A549 (cell line): ENCODE measurements around the gene CACNA1D. TPM values are rescaled to one million over a fixed set of nuclear protein-coding genes. Genes with fewer than 3 reads are reported as not detected.

Source experiments
- ATAC-seq, 2 experiments: fragments of 200-7000 bp in 1 of 2; fragments of >200 bp in 1 of 2; cut with Nextera tagmentation in 1 of 2; cut with Tn5 transposase in 1 of 2; 3 replicates each; pipeline versions ENCODE4 v1.8.0 to v1.9.1; 2018 to 2020; ENCODE audit warnings: mild to moderate bottlenecking in 1 of 2, moderate library complexity in 1 of 2
- CTCF ChIA-PET: fragments of 300-600 bp; sonication (Branson Sonifier 250); formaldehyde crosslinking; extraction: SDS; loops from one replicate; lab custom pipeline; 2021; ENCODE audit warnings: antibody characterized with exemption, inconsistent platforms; lab: Yijun Ruan, JAX
- POLR2A ChIA-PET: fragments of 350-600 bp; formaldehyde crosslinking; extraction: SDS; loops from one replicate; lab custom pipeline; 2021; ENCODE audit warnings: antibody characterized with exemption, inconsistent platforms; lab: Yijun Ruan, JAX
- DNase-seq, 2 experiments: peaks; one replicate each; pipeline versions ENCODE4 v3.0.0 to v3.0.0-alpha.2; 2011 to 2016; ENCODE audit warnings: low read depth in 1 of 2, low spot score in 1 of 2
- FAIRE-seq: peaks from 2 replicates; lab custom pipeline; 2011; peaks lifted over from hg19 to GRCh38; lab: Jason Lieb, UNC
- H3K27ac ChIP-seq, 2 experiments: fragments of >200 bp; sonication (Bioruptor Twin); formaldehyde crosslinking; 3 replicates each; pipeline ENCODE4 v1.5.1; 2016 to 2017
- H3K4me1 ChIP-seq: fragments of >200 bp; sonication (Bioruptor Twin); formaldehyde crosslinking; 3 replicates; pipeline ENCODE4 v1.6.1; 2016
- H3K4me2 ChIP-seq: fragments of >200 bp; sonication (Bioruptor Twin); formaldehyde crosslinking; 3 replicates; pipeline ENCODE4 v1.6.1; 2016
- H3K4me3 ChIP-seq: fragments of >200 bp; sonication (Bioruptor Twin); formaldehyde crosslinking; 3 replicates; pipeline ENCODE4 v1.5.1; 2016
- H3K9me3 ChIP-seq: fragments of >200 bp; sonication (Bioruptor Twin); formaldehyde crosslinking; 3 replicates; pipeline ENCODE4 v1.6.1; 2016
- BHLHE40 ChIP-seq: IDR thresholded peaks from 2 replicates; pipeline ENCODE4 v1.6.1; 2012; ENCODE audit warnings: low read depth, low read length, inconsistent platforms
- CEBPB ChIP-seq, 2 experiments: fragments of >200 bp in 1 of 2; sonication (Bioruptor Twin) in 1 of 2; formaldehyde crosslinking in 1 of 2; IDR thresholded peaks; 2 replicates each; pipeline ENCODE4 v1.6.1; 2012 to 2016
- CHD2 ChIP-seq: fragments of 150-350 bp; IDR thresholded peaks from 2 replicates; pipeline ENCODE4 v1.6.1; 2014; ENCODE audit warnings: low read length; ENCODE audit not compliant: partially characterized antibody
- CHD4 ChIP-seq: fragments of 200-600 bp; sonication (generic); IDR thresholded peaks from 2 replicates; pipeline ENCODE4 v1.6.1; 2016; ENCODE audit warnings: antibody characterized with exemption, mild to moderate bottlenecking, borderline replicate concordance
- EHF ChIP-seq: fragments of 250-450 bp; sonication (Bioruptor Pico); IDR thresholded peaks from 2 replicates; pipeline ENCODE4 v1.5.0; 2020; ENCODE audit warnings: mild to moderate bottlenecking
- EHMT2 ChIP-seq: fragments of 200-600 bp; sonication (generic); IDR thresholded peaks from 2 replicates; pipeline ENCODE4 v1.6.1; 2016; ENCODE audit warnings: antibody characterized with exemption, low read depth, mild to moderate bottlenecking, moderate library complexity
- ESRRA ChIP-seq: fragments of 150-350 bp; IDR thresholded peaks from 2 replicates; pipeline ENCODE4 v1.6.1; 2014; ENCODE audit warnings: mild to moderate bottlenecking, low read length, borderline replicate concordance
- FOSB ChIP-seq: fragments of 250-450 bp; sonication (Bioruptor Pico); IDR thresholded peaks from 2 replicates; pipeline ENCODE4 v1.5.0; 2020; ENCODE audit warnings: mild to moderate bottlenecking, moderate library complexity
- FOXS1 ChIP-seq: fragments of 250-450 bp; sonication (Bioruptor Pico); IDR thresholded peaks from 2 replicates; pipeline ENCODE4 v1.5.0; 2020; ENCODE audit warnings: mild to moderate bottlenecking, moderate library complexity
- GATA3 ChIP-seq: IDR thresholded peaks from 2 replicates; pipeline ENCODE4 v1.6.1; 2012; ENCODE audit warnings: borderline replicate concordance
- HDAC2 ChIP-seq: fragments of 200-600 bp; sonication (generic); IDR thresholded peaks from 2 replicates; pipeline ENCODE4 v1.6.1; 2016
- HOXB5 ChIP-seq: fragments of 250-450 bp; sonication (Bioruptor Pico); IDR thresholded peaks from 2 replicates; pipeline ENCODE4 v1.5.0; 2020; ENCODE audit warnings: mild to moderate bottlenecking, moderate library complexity
- JUN ChIP-seq, 2 experiments: fragments of >200 bp; sonication (Bioruptor Twin); formaldehyde crosslinking; IDR thresholded peaks; 2 replicates in 1 of 2; 3 replicates in 1 of 2; pipeline ENCODE4 v1.6.1; 2016 to 2017
- KDM1A ChIP-seq: fragments of 200-600 bp; sonication (generic); IDR thresholded peaks from 2 replicates; pipeline ENCODE4 v1.6.1; 2016; ENCODE audit warnings: low read depth, mild to moderate bottlenecking
- MYC ChIP-seq: IDR thresholded peaks from 2 replicates; pipeline ENCODE4 v1.6.1; 2012; ENCODE audit warnings: mild to moderate bottlenecking, inconsistent platforms, low read length, improper control_type of control experiment, borderline replicate concordance
- NFE2L2 ChIP-seq: fragments of 150-350 bp; conservative IDR thresholded peaks from 2 replicates; pipeline ENCODE4 v1.6.1; 2014; ENCODE audit warnings: low read length
- NPAS2 ChIP-seq: fragments of 250-450 bp; sonication (Bioruptor Pico); IDR thresholded peaks from 2 replicates; pipeline ENCODE4 v1.8.0; 2022; ENCODE audit warnings: mild to moderate bottlenecking, moderate library complexity, borderline replicate concordance
- NR3C1 ChIP-seq: fragments of >200 bp; sonication (Bioruptor Twin); formaldehyde crosslinking; IDR thresholded peaks from 3 replicates; pipeline ENCODE4 v1.6.1; 2017
- POLR2A ChIP-seq: IDR thresholded peaks from 2 replicates; pipeline ENCODE4 v1.6.1; 2012; ENCODE audit warnings: mild to moderate bottlenecking, low read length
- POLR2AphosphoS2 ChIP-seq: conservative IDR thresholded peaks from 2 replicates; pipeline ENCODE4 v1.6.1; 2012; ENCODE audit warnings: low read length, improper control_type of control experiment, inconsistent platforms
- RAD21 ChIP-seq, 2 experiments: fragments of >200 bp in 1 of 2; sonication (Bioruptor Twin) in 1 of 2; formaldehyde crosslinking in 1 of 2; IDR thresholded peaks in 1 of 2; conservative IDR thresholded peaks in 1 of 2; 2 replicates in 1 of 2; 3 replicates in 1 of 2; pipeline ENCODE4 v1.6.1; 2012 to 2018; ENCODE audit warnings: inconsistent platforms in 1 of 2
- RNF2 ChIP-seq: fragments of 200-600 bp; sonication (generic); IDR thresholded peaks from 2 replicates; pipeline ENCODE4 v1.6.1; 2016; ENCODE audit warnings: low read depth, mild to moderate bottlenecking, antibody characterized with exemption, moderate library complexity, borderline replicate concordance
- TP53 ChIP-seq: fragments of 250-450 bp; sonication (Bioruptor Pico); IDR thresholded peaks from 2 replicates; pipeline ENCODE4 v1.5.0; 2021; ENCODE audit warnings: mild to moderate bottlenecking, moderate library complexity
- ZC3H11A ChIP-seq: fragments of 450-650 bp; IDR thresholded peaks from 2 replicates; pipeline ENCODE4 v1.6.1; 2014; ENCODE audit warnings: antibody characterized with exemption, mild to moderate bottlenecking
- ZFP36 ChIP-seq: fragments of 450-650 bp; IDR thresholded peaks from 2 replicates; pipeline ENCODE4 v1.6.1; 2014; ENCODE audit warnings: borderline replicate concordance; ENCODE audit not compliant: partially characterized antibody
- ZNF302 ChIP-seq: fragments of 250-450 bp; sonication (Bioruptor Pico); IDR thresholded peaks from 2 replicates; pipeline ENCODE4 v1.9.0; 2021; ENCODE audit warnings: inconsistent platforms, mild to moderate bottlenecking, moderate library complexity
- ZSCAN20 ChIP-seq: fragments of 250-450 bp; sonication (Bioruptor Pico); IDR thresholded peaks from 2 replicates; pipeline ENCODE4 v1.8.0; 2022; ENCODE audit warnings: mild to moderate bottlenecking, moderate library complexity
- WGBS: methylation state at CpG from one replicate; pipeline ENCODE4 v1.1.6; 2017; ENCODE audit errors: missing lambda C conversion rate; 5-methylcytosine and 5-hydroxymethylcytosine counted together
- polyA plus RNA-seq, 4 experiments: library from polyadenylated mRNA; depleted of rRNA in 3 of 4; stranded (reverse); fragments of >200 nt; fragmentation: RNase III in 1 of 4; extraction: RNeasy Plus Mini Kit Qiagen cat#74134 plus additional on column Dnase treatment in 1 of 4; gene quantifications; 2 replicates in 3 of 4; 3 replicates in 1 of 4; pipeline ENCODE4 v1.2.3, GENCODE V29; 2011 to 2017
- TF ChIP-seq, protein P1 (sequence below): IDR thresholded peaks from 2 replicates; pipeline ENCODE4 v1.6.1; 2012
- TF ChIP-seq, protein P2 (sequence below): fragments of 150-350 bp; IDR thresholded peaks from 2 replicates; pipeline ENCODE4 v1.6.1; 2014; ENCODE audit warnings: low read depth, mild to moderate bottlenecking, low read length
- TF ChIP-seq, protein P3 (sequence below): fragments of 250-450 bp; sonication (Bioruptor Pico); IDR thresholded peaks from 2 replicates; pipeline ENCODE4 v1.5.0; 2021; ENCODE audit warnings: mild to moderate bottlenecking, moderate library complexity, borderline replicate concordance
- TF ChIP-seq, protein P4 (sequence below): fragments of >200 bp; sonication (Bioruptor Twin); formaldehyde crosslinking; IDR thresholded peaks from 2 replicates; pipeline ENCODE4 v1.6.1; 2016

CACNA1D gene
- polyA plus RNA-seq, 2 of the 4 experiments (the other 2 are of a cell fraction) = 1.1 to 10.7 TPM

DNA sequence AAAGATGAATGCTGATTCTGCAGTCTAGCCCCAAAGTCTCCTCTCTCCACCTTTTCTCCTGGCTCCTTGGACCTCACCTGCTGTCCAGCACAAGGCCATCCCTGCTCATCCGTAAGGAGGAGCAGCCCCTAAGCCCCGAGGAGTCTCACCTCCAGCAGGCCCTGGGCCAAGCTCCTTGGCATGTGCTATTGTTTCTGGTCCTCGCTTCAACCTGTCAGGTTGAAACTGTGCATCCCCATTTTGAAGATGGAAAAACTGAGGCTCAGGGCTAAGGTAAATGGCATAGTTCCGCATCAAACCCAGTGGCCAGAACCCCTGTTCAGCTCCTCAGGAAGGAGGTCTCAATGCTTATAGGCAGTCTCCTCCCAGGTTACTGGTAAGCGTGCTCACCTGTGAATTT lies 325.7 kb downstream of the CACNA1D start:
- H3K9me3 ChIP-seq = no peaks in the 10 kb centered on the region
- ChIA-PET POLR2A (no interaction called here), CTCF (interaction anchor here (1.1 kb wide), 1 partner anchor 25 kb away, joined by 4 read pairs; no protein-coding TSS in a partner anchor)
- TF ChIP-seq, protein P1, sequence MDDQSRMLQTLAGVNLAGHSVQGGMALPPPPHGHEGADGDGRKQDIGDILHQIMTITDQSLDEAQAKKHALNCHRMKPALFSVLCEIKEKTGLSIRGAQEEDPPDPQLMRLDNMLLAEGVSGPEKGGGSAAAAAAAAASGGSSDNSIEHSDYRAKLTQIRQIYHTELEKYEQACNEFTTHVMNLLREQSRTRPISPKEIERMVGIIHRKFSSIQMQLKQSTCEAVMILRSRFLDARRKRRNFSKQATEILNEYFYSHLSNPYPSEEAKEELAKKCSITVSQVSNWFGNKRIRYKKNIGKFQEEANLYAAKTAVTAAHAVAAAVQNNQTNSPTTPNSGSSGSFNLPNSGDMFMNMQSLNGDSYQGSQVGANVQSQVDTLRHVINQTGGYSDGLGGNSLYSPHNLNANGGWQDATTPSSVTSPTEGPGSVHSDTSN = no peak
- no peak for TF ChIP-seq CHD2
- TF ChIP-seq HDAC2 = no peak
- TF ChIP-seq RNF2 = no peak
- no peak for TF ChIP-seq EHF (CRISPR knock-in tag)
- TF ChIP-seq BHLHE40 = no peak
- no peak overlapping the region for H3K4me2 ChIP-seq
- no peaks in the 10 kb centered on the region for H3K4me1 ChIP-seq
- ATAC-seq (no peak), FAIRE-seq (no peak), DNase-seq (no peak)
- no peak overlapping the region for H3K27ac ChIP-seq
- WGBS = 66% methylated on average over 4 of the region's 5 CpGs
- no peak overlapping the region for H3K4me3 ChIP-seq

DNA sequence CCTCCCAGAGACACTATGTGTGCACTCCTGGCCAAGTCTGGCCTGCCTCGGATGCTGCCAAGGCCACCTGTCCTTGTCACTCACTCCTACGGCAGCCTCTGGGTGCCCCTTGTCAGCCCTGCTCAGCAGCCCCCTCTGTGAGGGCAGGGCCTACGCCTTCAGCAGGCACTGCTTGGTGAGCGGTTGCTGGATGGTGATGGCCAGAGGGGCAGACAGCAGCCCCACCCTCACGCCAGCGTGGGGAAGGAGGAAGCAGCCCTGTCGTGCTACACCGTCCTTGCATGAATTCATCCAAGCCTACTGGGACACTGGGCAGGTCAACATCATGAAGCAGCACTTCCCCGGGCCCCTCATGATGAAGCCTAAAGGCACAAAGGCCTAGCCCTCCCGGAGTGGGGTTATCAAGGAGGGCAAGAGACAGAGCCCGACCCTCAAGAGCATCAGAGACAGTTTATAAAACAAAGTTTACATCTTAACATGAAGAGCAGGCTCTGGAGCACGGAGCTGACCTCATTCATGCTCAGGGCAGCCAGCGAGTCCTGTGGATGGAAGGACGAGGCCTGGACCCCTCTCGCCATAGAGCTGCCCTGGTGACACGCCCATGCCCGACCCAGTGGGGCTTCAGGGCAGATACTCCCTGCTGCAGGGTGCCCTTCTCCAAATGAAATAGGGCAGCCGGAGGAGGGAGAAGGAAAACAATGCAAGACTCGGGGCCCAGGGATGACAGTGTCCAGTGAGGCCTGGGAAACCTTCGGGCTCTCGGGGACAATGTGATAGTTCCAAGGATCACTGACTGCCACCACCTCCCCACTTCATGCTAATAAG lies 326.6 kb downstream of the CACNA1D start:
- H3K4me1 ChIP-seq = no peaks in the 10 kb centered on the region
- CTCF ChIA-PET = interaction anchor here (1.1 kb wide), 2 partner anchors 14 to 24 kb away, joined by 3 to 4 read pairs; no protein-coding TSS in a partner anchor
- TF ChIP-seq CHD2 (no peak), HOXB5 (no peak), RAD21 (conservative IDR thresholded peaks at IDR 0.05 in 1 of 2, IDR thresholded peaks at IDR 0.05 in 1 of 2) (no peak)
- TF ChIP-seq, protein P2, sequence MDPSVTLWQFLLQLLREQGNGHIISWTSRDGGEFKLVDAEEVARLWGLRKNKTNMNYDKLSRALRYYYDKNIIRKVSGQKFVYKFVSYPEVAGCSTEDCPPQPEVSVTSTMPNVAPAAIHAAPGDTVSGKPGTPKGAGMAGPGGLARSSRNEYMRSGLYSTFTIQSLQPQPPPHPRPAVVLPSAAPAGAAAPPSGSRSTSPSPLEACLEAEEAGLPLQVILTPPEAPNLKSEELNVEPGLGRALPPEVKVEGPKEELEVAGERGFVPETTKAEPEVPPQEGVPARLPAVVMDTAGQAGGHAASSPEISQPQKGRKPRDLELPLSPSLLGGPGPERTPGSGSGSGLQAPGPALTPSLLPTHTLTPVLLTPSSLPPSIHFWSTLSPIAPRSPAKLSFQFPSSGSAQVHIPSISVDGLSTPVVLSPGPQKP = no peak
- TF ChIP-seq, all 56 proteins: peak for 0
- H3K9me3 ChIP-seq = no peaks in the 10 kb centered on the region
- ATAC-seq (no peak), DNase-seq (no peak), FAIRE-seq (no peak)
- 74% methylated on average over 8 of the region's 21 CpGs for WGBS
- POLR2A ChIA-PET = no interaction called here
- no peak overlapping the region for H3K27ac ChIP-seq
- no peak overlapping the region for H3K4me2 ChIP-seq
- no peak overlapping the region for H3K4me3 ChIP-seq

DNA sequence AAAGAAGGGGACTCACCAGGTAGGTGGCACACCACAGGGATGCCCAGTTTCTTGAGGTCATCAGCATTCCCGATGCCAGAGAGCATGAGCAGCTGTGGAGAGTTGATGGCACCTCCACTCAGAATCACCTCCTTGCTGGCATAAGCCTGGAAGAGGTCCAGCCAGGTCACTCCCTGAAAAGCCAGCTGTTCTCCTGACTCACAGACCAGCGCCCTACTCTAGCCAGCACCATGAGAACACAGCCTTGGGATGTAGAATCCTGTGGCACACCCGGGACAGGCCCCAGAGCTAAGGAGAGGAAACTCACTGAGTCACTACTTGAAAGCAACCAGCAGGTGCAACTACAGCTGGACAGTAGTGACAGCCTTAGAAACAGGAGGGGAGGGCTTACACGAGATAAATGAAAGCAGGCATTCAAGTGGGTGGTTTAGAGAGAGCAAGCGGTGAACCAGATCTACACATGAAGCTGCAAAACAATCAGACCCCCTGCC lies 327.3 kb downstream of the CACNA1D start:
- CTCF ChIA-PET = interaction anchor here (1.1 kb wide), 1 partner anchor 15 kb away, joined by 3 read pairs; no protein-coding TSS in a partner anchor
- FAIRE-seq = no peak

DNA sequence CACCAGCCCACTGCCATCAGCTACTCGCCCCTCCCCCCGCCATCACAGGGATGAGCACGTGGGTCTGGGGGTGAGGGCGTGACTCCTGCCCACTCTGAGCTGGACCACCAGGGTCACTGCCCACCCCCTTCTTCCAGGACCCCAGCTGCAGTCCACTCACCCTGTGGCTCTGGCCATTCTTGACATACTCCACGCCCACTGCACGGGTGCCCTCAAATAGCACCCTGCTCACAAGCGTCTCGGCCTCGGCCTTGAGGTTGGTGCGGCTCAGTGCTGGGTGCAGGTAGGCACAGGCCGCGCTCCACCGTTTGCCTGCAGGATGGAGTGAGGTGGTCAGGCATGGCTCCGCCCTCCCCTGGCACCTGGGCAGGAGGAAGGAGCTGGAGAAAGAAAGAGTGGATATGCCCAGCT lies 327.9 kb downstream of the CACNA1D start:
- TF ChIP-seq JUN (IDR thresholded peaks at IDR 0.05) = no peak
- TF ChIP-seq ZNF302 (CRISPR knock-in tag) = no peak
- TF ChIP-seq MYC = no peak
- no peak for TF ChIP-seq CEBPB (IDR thresholded peaks at IDR 0.05)
- TF ChIP-seq HDAC2 = no peak
- no peak for TF ChIP-seq NFE2L2
- TF ChIP-seq POLR2AphosphoS2 = no peak
- no peak for TF ChIP-seq EHMT2
- no peak for TF ChIP-seq KDM1A
- TF ChIP-seq, protein P3, sequence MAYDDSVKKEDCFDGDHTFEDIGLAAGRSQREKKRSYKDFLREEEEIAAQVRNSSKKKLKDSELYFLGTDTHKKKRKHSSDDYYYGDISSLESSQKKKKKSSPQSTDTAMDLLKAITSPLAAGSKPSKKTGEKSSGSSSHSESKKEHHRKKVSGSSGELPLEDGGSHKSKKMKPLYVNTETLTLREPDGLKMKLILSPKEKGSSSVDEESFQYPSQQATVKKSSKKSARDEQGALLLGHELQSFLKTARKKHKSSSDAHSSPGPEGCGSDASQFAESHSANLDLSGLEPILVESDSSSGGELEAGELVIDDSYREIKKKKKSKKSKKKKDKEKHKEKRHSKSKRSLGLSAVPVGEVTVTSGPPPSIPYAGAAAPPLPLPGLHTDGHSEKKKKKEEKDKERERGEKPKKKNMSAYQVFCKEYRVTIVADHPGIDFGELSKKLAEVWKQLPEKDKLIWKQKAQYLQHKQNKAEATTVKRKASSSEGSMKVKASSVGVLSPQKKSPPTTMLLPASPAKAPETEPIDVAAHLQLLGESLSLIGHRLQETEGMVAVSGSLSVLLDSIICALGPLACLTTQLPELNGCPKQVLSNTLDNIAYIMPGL (CRISPR knock-in tag) = no peak
- no peak for TF ChIP-seq CHD4
- Histone ChIP-seq H3K4me1 (no peaks in the 10 kb centered on the region), H3K27ac (no peak overlapping the region), H3K4me3 (no peak overlapping the region), H3K9me3 (no peaks in the 10 kb centered on the region), H3K4me2 (no peak overlapping the region)
- no peak for ATAC-seq
- DNase-seq = no peak
- ChIA-PET POLR2A (no interaction called here), CTCF (interaction anchor here (1.1 kb wide), 1 partner anchor 15 kb away, joined by 3 read pairs; no protein-coding TSS in a partner anchor)
- FAIRE-seq = no peak
- 78% methylated on average over 4 of the region's 14 CpGs for WGBS

More for the DNA sequence above, 327.3 kb downstream of the CACNA1D start:
- 62% methylated on average over 3 of the region's 5 CpGs for WGBS
- DNase-seq (no peak), ATAC-seq (peak; percentile 36 to 52; a peak in 5 of 6 replicates)
- no peaks in the 10 kb centered on the region for H3K9me3 ChIP-seq
- H3K4me1 ChIP-seq = no peaks in the 10 kb centered on the region
- TF ChIP-seq, protein P4, sequence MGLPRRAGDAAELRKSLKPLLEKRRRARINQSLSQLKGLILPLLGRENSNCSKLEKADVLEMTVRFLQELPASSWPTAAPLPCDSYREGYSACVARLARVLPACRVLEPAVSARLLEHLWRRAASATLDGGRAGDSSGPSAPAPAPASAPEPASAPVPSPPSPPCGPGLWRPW = no peak
- TF ChIP-seq GATA3 = no peak
- TF ChIP-seq ZFP36 = no peak
- no peak for TF ChIP-seq ZC3H11A
- TF ChIP-seq NPAS2 = no peak
- TF ChIP-seq ZNF302 (CRISPR knock-in tag) = no peak
- TF ChIP-seq TP53 (CRISPR knock-in tag) = no peak
- no peak for TF ChIP-seq RAD21 (conservative IDR thresholded peaks at IDR 0.05 in 1 of 2, IDR thresholded peaks at IDR 0.05 in 1 of 2)
- TF ChIP-seq NR3C1 = no peak
- TF ChIP-seq ZSCAN20 (CRISPR knock-in tag) = no peak
- TF ChIP-seq NFE2L2 = no peak
- TF ChIP-seq POLR2A = no peak
- TF ChIP-seq FOXS1 (CRISPR knock-in tag) = no peak
- TF ChIP-seq ESRRA = no peak
- TF ChIP-seq FOSB (CRISPR knock-in tag) = no peak
- H3K4me2 ChIP-seq = no peak overlapping the region
- POLR2A ChIA-PET = no interaction called here
- H3K27ac ChIP-seq = no peak overlapping the region
- H3K4me3 ChIP-seq = no peak overlapping the region
